ENCODE results near the gene ZNF800.

DNA sequence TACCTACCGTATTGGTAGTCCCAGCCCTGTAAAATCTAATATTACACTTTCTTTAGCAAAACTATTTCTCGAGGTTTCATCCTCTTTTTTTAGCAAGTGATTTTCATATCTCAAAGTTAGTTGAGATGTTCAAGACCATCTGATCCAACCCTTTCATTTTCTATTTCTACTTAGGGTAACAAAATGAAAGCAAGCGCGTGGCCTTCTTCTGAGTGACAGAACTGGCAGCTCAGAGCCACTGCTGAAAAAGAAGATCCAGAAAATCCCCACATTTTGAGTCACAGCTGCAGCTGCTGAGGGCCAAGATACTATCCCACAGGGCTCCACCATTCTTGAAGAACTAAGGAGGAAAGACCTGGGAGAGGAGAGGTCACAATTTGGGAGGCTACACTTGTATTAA lies 24.8 kb upstream of the ZNF800 start:
- TF ChIP-seq, protein P1, sequence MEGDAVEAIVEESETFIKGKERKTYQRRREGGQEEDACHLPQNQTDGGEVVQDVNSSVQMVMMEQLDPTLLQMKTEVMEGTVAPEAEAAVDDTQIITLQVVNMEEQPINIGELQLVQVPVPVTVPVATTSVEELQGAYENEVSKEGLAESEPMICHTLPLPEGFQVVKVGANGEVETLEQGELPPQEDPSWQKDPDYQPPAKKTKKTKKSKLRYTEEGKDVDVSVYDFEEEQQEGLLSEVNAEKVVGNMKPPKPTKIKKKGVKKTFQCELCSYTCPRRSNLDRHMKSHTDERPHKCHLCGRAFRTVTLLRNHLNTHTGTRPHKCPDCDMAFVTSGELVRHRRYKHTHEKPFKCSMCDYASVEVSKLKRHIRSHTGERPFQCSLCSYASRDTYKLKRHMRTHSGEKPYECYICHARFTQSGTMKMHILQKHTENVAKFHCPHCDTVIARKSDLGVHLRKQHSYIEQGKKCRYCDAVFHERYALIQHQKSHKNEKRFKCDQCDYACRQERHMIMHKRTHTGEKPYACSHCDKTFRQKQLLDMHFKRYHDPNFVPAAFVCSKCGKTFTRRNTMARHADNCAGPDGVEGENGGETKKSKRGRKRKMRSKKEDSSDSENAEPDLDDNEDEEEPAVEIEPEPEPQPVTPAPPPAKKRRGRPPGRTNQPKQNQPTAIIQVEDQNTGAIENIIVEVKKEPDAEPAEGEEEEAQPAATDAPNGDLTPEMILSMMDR (conservative IDR thresholded peaks at IDR 0.05): no peak
- no peak for TF ChIP-seq ZFX (IDR thresholded peaks at IDR 0.05)

Measured in C4-2B (cell line).